GM19455 (cell line): ENCODE results near the gene MUC5AC.

ENCODE experiments used
- ATAC-seq: cut with Tn5 transposase; IDR thresholded peaks from one replicate; pipeline ENCODE4 v1.9.1; 2021; ENCODE audit not compliant: unreplicated experiment

MUC5AC gene

DNA sequence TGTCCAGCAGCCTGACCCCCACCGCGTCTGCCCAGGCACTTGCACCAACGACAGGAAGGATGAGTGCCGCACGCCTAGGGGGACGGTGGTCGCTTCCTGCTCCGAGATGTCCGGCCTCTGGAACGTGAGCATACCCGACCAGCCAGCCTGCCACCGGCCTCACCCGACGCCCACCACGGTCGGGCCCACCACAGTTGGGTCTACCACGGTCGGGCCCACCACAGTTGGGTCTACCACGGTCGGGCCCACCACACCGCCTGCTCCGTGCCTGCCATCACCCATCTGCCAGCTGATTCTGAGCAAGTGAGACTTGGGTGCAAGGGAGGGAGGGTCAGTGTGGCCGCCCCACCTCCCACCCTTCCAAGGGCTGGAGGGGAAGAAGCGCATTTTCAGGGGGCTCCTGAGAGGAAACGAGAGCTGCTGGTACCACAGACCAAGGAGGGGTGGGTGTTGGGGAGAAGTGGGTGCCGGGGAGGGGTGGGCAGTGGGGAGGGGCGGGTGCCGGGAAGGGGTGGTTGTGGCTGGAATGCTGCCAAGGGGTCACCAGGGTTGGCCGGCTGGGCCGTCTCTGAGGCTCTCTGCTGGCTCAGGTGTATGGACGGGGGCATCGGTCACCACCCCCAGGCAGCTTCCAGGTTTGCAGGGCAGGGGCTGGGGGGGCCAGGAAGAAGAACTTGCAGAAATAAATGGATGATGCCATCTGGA lies 37.4 kb downstream of the MUC5AC start:
- no peak for ATAC-seq

DNA sequence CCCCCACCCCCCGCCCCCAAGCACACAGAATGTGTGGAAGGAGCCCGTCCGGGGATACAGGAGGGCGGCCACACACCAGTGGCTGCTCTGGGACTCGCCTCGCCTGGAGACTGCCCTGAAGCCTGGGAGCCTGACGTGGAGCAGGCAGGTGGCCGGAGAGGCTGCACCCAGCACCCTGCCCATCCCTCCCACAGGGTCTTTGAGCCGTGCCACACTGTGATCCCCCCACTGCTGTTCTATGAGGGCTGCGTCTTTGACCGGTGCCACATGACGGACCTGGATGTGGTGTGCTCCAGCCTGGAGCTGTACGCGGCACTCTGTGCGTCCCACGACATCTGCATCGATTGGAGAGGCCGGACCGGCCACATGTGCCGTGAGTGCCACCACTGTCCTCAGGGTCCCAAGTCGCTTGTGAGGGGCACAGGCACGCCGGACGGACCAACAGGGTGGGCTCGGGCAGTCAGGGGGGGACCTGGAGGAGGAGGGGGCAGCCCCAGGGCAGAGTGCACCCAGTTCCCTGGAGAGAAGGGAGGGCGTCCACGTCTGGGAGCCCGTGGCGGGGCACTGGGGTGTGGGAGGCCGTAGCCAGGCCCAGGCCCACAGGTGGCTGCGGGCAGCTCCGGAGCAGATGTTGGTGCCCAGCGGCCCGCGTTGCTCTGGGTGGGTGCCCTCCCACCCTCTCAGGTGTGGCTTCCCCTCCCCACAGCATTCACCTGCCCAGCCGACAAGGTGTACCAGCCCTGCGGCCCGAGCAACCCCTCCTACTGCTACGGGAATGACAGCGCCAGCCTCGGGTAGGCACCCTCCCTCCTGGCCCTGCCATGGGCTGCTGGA lies 38.1 kb downstream of the MUC5AC start:
- no peak for ATAC-seq

DNA sequence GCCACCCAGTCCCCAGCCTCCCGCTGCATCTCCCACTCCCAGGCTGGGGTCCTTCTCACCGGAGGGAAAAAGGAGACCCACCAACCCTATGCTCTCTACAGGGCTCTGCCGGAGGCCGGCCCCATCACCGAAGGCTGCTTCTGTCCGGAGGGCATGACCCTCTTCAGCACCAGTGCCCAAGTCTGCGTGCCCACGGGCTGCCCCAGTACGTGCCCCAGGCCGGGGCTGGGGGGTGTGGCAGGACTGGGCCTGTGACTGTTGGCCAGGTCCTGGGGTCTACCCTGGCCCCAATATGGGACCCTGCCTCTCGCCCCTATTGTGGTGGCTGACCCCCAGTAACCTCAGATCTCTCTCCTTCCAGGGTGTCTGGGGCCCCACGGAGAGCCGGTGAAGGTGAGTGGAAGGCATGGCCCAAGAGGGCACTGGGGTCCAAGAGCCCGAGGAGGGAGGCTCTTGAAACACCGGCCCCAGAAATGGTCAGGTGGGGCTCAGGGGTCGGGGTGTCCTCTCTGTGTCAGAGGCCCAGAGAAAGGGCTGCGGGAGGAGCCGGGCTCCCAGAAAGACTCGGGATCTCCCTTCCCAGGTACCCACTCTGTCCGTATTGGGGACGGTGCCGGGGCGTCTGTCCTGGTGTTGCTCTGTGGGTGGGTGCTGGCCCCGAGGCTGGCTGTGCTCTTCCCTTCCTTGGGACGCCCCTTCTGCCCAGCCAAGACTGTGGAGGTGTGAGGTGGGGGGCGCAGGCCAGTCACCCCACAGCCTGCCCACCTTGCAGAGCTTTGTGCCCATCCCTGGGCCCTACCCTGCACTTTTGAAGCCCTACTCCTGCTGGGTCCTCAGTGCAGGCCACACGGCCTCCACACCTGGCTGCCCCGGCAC lies 39.0 kb downstream of the MUC5AC start:
- no peak for ATAC-seq

DNA sequence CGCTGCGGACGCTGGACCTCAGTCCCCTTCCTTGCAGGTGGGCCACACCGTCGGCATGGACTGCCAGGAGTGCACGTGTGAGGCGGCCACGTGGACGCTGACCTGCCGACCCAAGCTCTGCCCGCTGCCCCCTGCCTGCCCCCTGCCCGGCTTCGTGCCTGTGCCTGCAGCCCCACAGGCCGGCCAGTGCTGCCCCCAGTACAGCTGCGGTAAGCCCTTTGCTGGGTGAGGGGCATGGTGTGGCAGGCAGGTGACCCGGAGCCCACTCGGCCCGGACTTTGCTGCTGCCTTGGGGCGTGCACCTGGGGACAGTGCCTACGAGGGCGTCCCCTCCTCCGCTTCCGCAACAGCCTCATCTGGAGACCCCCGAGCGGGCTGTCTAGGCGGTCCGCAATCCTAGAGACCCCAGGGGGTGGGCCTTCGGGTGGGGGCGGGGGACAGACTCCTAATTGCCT lies 39.7 kb downstream of the MUC5AC start:
- ATAC-seq: no peak

DNA sequence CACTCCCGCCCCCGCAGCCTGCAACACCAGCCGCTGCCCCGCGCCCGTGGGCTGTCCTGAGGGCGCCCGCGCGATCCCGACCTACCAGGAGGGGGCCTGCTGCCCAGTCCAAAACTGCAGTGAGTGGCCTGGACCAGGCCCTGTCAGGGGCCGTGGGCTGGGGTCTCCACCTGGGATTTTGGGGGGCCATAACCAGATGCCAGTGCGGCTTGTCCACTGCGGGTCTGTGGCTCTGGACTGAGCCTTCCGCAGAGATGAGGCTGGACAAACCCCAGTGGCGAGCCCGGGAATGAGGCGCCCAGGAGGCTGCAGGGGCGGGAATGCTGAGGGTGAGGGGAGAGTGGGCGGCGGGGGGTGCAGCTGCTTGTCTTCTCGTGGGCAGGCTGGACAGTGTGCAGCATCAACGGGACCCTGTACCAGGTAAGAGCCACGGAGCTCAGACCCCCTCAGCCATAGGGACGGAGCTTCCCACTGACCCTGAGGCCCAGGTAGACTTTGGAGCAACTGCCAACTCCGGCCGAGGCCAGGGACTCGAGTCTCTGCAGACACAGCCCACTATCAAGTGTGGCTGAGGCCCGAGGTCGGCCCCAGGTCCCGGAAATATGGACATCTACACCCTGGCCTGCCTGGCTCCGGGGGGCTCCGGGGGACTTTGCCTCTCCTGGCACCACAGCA lies 40.3 kb downstream of the MUC5AC start:
- ATAC-seq: no peak

DNA sequence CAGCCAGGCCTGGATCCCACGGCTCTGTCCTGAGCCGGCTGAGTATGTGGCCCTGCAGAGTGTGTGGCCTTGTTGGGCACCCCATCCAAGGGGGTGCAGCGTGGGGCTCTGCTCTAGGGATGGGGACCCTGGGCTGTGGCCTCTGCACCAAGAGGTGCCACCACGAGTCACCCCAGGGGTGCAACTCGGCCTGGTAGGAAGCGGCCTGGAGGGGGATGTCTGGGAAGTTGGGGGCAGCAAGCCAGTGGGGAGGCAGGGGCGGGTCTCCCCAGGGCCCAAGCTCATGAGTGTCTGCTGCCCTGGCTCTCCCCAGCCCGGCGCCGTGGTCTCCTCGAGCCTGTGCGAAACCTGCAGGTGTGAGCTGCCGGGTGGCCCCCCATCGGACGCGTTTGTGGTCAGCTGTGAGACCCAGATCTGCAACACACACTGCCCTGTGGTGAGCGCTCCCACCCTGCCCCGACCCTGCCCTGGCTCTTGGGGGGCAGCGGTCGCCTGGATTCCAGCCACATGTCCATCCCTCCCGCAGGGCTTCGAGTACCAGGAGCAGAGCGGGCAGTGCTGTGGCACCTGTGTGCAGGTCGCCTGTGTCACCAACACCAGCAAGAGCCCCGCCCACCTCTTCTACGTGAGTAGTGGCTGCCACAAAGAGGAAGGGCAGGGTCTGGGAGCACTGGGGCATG lies 40.9 kb downstream of the MUC5AC start:
- ATAC-seq: no peak

DNA sequence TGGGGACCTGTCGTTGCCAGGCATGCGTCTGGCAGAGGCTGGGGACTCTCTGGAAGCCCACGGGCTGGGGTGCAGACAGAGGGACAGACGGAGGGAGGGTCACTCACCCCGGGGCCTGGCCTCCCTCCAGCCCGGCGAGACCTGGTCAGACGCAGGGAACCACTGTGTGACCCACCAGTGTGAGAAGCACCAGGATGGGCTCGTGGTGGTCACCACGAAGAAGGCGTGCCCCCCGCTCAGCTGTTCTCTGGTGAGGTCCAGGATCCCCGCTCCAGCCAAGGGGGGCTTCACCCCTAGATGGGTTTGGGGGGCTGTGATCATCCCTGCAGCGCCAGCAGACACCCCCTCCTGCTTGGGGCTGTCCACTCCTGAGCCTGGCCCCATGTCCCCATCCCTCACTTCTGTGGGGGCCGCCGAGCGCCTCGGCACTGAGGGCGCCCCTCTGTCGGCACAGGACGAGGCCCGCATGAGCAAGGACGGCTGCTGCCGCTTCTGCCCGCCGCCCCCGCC lies 41.5 kb downstream of the MUC5AC start:
- ATAC-seq: no peak

DNA sequence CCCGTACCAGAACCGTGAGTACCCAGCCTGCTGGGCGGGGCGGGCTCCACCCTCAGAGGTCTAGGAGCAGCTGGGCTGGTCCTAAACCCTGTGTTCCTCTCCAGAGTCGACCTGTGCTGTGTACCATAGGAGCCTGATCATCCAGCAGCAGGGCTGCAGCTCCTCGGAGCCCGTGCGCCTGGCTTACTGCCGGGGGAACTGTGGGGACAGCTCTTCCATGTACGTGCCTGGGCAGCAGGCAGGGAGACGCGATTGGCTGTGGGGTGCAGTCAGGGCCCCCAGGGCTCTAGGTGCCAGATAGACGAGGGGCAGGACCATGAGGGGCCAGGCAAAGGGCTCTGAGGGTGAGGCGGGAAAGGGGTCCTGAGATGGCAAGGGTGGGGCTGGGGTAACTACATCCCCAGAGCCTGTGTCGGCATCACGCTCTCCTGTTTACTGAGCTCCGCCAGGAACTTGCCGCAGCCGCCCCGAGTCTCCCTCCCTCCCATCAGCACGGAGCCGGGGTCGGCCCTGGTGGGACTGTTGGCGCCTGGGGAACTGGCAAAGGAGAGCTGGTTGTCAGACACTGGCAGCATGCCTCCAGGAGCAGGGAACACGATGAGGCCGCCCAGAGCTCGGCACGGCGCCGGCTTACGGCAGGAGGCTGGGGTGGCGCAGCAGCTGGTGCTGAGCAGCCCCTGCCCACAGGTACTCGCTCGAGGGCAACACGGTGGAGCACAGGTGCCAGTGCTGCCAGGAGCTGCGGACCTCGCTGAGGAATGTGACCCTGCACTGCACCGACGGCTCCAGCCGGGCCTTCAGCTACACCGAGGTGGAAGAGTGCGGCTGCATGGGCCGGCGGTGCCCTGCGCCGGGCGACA lies 42.2 kb downstream of the MUC5AC start:
- ATAC-seq: no peak

DNA sequence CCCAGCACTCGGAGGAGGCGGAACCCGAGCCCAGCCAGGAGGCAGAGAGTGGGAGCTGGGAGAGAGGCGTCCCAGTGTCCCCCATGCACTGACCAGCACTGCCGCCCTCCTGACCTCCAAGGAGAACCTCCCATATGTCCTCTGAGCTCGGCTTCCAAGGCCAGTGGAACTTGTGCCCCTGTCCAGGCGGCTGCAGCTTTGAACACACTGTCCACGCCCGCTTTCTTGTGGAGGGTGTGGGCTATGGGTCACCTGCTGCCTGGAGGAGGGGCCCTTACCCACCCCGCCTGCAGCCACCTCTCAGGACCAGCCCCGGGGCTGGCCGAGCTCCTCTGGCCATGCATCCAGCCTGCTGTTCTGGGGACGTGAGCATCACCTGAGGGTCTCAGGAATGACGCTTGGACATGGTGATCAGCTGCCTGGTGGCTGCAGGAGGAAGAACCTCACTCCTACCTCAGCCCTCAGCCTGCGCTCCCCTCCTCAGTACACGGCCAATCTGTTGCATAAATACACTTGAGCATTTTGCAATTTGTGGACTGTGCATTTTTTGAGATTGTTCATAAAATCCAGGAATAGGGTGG lies 42.9 kb downstream of the MUC5AC start:
- ATAC-seq: no peak

DNA sequence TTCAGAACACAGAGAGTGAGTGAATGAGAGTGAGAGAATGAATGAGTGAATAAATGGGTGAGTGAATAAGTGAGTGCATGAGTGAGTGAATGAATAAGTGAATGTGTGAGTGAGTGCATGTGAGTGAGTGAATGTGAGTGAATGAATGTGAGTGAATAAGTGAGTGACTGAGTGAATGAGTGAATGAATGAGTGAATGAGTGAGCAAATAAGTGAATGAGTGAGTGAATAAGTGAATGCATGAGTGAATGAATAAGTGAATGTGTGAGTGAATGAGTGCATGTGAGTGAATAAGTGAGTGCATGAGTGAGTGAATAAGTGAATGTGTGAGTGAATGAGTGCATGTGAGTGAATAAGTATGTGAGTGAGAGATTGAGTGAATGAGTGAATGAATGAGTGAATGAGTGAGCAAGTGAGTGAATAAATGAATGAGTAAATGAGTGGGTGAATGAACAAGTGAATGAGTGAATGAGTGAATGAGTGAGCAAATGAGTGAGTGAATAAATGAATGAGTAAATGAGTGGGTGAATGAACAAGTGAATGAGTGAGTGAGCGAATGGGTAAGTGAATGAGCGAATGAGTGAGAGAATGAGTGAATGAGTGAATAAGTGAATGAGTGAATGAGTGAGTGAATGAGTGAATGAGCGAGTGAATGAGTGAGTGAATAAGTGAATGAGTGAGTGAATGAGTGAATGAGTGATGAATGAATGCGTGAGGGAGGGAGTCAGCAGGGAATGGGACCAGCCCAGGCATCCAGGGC lies 43.8 kb downstream of the MUC5AC start:
- ATAC-seq: no peak

DNA sequence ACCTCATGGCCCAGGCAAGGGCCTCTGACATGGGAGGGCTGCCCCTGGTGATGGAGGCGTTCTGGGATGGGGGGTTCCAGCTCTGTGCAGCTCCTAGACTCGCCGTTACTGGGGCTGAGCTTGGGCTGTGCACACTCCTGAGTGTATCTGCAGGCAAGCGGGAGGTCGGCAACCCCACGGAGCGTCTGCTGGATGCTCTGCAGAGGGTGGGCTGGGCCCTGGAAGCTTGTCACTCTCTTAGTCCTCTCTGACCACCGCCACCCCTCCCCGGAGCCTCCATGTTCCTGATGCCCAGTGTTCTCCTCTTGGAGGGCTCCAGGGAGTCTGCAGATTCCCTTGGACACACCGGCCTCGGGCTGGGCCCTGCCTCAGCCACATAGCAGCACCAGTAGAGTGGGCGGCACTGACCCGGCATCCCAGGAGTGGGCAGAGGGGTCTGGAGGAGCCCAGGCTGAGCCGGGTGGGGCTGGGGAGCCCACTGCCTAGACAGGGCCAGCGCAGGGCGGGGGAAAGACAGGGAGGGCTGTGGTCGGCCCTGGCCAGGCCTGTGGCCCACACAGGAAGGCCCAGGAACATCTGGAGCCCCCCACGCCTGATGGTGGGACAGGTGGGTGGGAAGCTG lies 44.5 kb downstream of the MUC5AC start:
- ATAC-seq: no peak

DNA sequence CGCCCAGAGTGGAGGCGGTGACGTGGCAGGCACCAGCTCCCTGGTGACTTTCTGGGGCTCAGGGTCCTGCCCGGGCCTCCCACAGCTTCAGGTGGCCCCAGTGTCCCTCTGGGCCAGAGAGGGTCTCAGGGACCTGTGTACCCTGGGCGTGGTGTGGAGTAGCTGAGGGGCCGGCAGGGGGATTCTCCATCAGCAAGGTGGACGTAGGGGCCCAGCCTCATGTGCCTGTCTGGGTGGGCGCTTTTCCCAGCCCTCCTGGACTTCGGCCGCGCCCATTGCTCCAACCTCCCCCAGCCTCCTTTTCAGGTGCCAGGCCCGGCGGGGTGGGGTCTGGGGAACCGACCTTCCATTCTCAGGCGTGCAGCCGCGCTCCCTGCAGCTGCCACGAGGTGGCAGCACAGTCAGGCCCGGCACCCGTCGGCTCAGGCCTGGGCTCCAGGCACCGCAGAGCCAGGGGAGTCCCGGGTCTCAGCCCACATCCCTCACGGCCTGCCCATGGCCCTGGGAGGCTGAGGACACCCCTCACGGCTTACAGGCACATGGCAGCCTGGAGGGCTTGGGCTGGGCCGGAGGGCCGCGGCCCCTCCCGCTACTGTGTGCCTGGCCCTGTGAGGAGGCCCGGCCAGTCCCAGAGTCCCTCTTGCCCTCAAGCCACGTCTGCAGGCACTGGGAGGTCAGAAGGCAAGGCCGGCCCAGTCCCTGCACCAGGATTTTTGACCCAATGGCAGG lies 45.2 kb downstream of the MUC5AC start:
- no peak for ATAC-seq

DNA sequence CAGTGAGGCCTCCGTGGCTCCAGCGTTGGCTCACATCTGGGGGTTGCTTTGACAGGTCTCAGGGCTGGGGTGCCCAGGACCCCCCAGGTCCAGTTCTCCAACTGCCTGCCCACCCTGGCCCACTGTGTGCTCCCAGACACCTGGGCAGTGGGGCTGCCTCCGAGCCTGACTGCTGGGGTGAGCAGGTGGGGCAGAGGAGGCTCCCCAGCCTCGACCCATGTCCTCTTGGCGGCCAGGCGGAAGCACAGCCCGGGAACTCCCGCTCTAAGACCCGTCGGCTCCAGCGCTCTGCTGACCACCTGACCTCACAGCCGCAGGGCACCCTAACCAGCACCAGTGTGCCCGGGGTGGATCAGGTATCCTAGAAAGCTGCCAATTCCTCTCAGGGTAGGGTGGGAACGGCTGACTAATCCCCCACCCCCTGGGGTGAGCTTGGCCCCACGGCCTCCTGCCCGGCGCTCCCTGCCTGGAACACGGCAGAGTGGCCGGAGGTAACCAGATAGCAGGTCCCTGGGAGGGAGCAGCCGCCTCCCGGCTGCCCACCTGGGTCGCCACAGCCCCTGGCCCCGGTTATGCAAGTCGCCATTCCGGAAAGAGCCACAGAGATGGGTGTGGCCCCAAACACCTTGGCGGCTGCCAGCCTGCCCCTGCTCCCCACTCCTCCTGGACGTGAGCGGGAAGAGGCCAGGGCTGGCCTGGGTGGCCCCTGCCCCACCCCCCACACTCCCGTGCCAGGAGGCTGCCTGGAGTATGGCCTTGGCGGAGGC lies 45.9 kb downstream of the MUC5AC start:
- no peak for ATAC-seq

DNA sequence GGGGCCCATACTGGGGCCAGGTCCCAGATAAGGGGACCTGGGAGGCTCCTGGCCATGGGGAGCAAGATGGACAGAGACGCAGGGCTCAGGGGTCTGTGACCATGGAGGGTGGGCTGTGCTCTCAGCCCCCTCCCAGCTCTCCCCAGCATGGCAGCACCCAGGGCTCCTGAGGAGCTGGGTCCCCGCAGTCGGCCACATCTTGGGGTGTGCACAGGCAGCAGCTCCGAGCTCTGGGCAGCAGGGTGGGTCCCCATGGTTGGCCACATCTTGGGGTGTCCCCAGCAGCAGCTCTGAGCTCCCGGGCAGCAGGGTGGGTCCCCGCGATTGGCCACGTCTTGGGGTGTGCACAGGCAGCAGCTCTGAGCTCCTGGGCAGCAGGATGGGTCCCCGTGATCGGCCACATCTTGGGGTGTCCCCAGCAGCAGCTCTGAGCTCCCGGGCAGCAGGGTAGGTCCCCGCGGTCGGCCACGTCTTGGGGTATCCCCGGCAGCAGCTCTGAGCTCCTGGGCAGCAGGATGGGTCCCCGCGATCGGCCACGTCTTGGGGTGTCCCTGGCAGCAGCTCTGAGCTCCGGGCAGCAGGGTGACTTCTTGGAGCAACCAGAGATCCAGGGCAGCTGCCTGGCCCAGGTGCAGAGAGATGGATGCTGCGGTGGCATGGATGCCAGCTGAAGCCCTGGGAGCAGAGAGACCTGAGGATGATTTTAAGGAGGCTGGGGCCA lies 46.8 kb downstream of the MUC5AC start:
- no peak for ATAC-seq

DNA sequence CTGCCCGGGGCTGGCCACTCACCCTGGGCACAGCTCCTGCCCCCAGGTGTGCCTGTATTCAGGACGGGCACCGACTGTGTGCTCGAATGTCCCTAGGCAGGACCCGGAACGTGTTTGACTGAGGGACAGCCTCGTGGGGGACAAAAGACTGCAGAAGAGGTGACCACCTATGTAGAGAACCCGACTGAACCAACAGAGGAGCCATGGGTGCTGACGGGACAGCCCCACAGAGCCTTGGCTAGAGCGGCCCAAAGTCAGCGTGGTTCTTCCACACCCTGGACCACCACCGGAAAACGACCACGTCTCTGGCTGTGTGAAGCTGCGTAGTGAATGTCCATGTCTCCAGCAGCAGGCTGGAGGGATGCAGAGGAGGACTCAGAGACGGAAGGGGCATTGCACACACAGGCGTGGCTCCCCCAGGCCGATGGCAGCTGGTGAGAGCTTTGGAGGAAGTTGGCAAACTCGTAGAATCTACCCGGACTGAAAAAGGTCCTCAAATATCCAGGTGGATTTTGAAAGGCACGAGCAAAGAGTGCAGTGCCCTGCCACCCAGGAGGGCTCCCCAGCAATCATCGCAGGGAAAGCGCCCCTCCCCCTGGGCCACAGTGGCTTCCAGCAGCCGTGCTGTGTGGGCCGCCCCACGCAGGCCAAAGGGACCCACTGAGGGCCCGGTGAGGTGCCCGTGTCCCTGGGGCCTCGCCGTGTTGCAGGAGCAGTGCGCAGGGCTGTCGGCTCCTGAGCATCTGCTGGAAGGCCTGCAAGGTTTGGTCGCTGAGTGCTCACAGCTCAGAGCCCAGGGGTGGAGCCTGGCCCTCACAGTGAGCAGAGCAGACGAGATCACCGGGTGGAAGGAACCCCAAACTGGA lies 47.6 kb downstream of the MUC5AC start:
- no peak for ATAC-seq
